HG03457 (cell line): ENCODE measurements around the gene FBF1.
"Not testable (repeated sequence)": the region's sequence is repeated elsewhere in the genome, so short reads cannot be mapped to it uniquely, and the experiment has no call there.

ENCODE experiments used
- ATAC-seq: cut with Tn5 transposase; IDR thresholded peaks from one replicate; pipeline ENCODE4 v1.9.1; 2021; ENCODE audit warnings: moderate number of reproducible peaks; ENCODE audit not compliant: unreplicated experiment

The FBF1 gene

DNA sequence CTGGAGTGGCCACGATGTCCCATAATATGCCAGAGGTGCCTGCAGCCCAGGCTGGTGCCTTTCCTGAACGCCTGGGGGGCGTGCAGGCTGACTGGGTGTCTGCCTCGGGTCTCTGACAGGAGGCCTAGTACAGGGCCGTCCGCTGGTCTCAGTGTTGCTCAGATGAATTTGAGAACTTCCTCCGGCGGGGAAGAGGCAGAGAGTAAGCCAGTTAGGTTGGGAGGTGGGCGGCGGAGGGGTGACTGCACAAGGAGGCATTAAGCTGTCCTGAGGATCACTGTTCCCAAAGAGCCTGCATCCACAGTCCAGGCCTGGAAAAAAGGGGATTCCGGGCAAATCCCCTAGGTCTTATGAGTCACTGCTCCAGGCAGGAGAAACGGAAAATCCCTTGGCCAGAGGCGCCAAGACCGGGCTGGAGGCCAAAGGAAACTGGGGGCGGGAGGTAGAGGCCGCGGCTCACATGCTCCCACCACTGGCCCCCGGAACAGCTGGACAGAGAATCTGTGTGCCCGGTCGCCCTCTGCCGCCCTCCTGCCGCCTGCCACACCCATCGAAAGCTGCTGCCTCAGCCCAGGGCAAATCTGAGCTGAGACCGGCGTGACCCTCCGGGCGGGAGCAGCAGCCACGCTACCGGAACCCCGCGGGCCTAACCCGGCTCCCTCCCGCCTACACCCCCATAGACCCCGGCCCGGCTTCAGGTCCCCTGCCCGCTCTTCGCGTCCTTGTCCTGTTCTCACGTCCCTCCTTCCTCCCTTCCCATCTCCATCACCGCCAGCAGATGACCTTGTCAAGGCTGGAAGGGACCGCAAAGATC is 63.7 kb downstream of the FBF1 start:
- no peak for ATAC-seq

GRCh38 chr17:75876190-75876937 is 64.5 kb downstream of the FBF1 start:
- ATAC-seq = no peak

- no peak for ATAC-seq
Measured at GRCh38 chr17:75875940-75876189, 65.0 kb downstream of the FBF1 start.

- no peak for ATAC-seq
Measured at GRCh38 chr17:75875182-75875939, 65.5 kb downstream of the FBF1 start.

GRCh38 chr17:75874323-75875181 is 66.3 kb downstream of the FBF1 start:
- ATAC-seq = no peak

DNA sequence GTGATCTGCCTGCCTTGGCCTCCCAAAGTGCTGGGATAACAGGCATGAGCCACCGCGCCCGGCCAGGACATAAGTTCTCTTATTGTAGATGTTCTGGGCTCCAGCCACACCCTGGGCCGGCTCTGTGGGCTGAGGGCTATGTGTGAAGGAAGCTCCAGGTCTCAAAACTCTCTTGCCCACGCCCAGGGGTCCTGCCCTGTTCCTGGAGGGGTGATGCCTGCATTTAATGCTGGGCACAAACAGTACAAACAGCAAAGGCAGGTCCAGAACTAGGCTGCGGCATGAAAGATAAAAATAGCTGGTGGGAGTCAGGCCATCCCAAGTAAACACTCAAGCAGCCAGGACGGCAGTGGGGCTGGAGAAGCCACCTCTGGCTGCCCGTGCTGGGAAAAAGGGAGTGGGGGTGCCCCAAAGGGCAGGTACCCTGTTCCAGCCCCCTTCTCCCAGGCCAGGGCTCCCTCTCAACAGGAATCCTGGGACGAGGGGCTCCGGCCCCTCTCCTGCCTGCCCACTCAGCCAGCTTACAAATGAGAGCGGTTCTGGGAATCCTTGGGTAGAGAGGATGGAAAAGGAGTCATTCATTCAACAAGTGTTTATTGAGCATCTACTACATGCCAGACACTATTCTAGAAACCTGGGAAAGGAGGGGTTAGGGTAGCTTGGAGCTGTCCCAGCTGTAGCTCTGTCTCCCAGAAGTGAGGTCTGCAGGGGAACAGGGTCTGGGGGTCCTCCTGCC is 67.1 kb downstream of the FBF1 start:
- no peak for ATAC-seq

DNA sequence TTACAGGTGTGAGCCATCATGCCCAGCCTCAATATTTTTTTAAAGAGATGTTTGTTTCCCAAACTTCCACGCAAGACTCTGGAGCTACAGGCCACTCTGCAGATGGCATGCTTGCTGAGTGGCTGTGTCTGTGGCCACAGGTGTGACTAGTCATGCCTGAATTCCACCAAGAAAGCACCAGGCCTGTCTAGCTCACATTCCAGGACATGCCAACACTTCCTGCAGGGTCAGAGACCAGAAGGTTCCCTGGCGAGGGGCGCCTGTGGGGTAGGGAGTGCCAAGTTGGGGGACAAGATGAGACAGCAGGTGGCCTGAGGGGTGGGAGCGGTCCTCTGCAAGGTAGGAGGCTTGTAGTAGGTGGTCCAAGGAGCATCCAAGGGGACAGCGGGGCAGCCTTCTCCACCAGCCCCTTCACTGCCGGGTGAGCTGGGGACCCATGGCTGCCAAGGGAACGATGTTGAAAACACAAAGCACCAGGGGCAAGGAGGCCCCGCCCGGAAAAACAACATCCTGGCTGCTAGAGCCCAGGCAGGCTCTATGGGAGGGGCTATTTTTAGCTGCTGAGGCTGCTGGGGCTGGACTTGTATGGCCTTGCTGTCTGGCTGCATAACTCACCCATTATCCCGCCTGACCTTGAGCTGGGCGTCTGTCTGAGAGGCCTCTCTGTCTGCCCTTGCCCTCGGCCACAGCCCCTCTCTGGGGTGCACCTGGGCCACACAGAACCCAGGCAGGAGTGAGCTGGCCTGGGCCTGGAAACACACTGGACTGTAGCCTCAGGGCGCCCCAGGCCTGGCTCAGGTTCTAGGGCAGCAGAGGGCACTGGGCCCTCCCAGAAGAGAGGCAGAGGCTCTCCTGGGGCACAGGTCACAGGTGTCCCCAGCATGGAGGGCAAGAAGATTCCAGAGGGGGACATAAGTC is 68.1 kb downstream of the FBF1 start:
- ATAC-seq = no peak

DNA sequence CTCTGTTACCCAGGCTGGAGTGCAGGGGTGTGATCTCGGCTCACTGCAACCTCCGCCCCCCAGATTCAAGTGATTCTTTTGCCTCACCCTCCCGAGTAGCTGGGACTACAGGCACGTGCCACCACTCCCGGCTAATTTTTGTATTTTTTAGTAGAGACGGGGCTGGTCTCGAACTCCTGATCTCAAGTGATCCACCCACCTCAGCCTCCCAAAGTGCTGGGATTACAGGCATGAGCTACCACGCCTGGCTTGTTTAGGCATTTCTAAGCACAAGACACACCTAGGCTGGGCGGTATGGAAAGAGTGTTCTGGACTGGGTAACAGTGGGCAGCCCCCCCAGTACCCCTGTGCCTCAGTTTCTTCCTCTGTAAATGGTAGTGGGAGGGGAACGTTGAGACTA is 70.6 kb downstream of the FBF1 start:
- ATAC-seq = not testable (repeated sequence)

DNA sequence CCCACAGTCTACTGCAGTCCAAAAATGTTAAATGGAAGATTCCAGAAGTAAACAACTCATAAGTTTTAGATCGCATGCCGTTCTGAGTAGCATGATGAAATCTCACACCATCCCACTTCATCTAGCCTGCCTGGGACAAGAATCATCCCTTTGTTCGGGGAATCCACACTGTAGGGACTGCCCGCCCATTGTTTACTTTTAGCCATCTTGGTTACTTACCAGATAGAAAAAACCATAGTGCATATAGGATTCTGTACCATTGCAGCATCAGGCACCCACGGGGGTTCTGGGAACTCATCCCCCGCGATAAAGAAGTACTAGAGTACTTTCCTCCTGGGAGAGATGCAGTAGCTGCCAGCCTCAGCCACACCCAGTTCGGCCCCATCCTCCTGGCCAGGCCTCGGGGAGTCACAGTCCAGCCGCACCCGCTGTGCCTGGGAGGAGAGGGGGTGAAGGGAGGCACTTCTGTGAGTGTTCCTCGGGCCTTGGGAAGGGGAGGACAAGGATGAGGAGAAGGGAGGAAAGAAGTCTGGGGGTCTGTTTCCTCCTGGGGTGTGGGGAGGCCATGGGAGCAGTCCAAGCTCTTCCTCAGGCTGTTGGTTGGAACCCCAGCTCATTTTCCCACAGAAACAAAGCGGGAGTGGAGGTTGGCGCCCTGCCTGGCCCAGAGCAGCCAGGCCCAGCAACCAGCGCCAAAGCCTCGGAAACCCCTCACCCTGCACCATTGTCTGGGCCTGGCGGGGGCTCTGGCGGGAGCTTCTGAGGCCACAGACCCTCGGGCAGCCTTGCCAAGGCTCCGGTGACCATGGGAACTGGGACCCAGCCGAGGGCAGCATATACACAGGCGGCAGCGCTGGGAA is 71.3 kb downstream of the FBF1 start:
- ATAC-seq = no peak

- not testable (repeated sequence) for ATAC-seq
Measured at GRCh38 chr17:75868730-75869281, 72.0 kb downstream of the FBF1 start.

- ATAC-seq = not testable (repeated sequence)
Measured at GRCh38 chr17:75865404-75866188, 75.2 kb downstream of the FBF1 start.

DNA sequence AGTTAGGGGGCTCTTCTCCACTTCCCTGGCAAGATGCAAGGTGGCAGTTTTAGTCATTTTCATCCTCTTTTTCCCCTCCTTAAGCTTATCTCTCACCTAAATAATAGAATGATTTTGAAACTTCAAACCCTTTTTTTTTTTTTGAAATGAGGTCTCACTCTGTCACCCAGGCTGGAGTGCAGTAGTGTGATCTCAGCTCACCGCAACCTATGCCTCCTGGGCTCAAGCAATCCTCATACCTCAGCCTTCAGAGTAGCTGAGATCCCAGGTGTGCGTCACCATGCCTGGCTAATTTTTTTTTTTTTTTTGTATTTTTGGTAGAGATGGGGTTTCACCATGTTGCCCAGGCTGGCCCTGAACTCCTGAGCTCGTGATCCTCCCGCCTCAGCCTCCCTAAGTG is 76.0 kb downstream of the FBF1 start:
- not testable (repeated sequence) for ATAC-seq

- ATAC-seq = peak; percentile 63
Measured at GRCh38 chr17:75864448-75864871, 76.4 kb downstream of the FBF1 start.

DNA sequence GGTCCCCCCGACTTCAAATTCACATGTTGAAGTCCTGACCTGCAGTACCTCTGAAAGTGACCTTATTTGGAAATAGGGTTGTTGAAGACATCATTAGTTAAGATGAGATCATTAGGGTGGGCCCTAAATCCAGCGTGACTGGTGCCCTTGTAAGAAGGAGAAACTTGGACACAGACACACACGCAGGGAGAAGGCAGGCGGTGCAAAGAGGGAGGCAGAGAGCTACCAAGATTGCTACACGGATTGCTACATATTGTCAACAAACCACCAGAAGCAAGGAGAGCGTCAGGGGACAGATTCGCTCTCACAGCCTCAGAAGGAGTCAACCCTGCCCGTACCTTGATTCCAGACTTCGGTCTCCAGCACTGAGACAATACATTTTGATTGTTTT is 78.9 kb downstream of the FBF1 start:
- ATAC-seq = no peak
